ENCODE data around the gene SLC9A4.

SLC9A4 gene

DNA sequence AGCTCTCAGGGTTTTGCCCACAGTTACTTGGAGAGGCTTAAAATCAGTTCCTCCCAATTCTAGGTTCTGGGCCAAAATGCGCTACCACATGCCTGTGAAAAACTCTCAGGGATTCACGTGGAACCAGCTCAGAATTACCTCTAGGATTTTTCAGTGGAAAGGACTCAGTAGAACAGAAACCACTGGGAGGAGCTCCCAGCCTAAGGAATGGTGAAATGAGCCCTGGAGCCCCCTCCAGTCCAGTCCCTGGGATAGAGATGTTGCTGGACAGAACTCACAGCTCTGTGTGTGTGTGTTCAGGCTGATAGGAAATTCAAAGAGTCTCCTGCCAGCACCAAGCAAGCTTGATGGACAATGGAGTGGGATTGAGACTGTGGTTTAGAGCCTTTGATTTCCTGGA lies 21.1 kb upstream of the SLC9A4 start:
- in situ Hi-C loops (cut with HindIII; ENCODE audit: low sequenced_read_pairs) = loop anchor here (25.0 kb wide), 1 partner anchor 135 kb away; no protein-coding TSS in a partner anchor

DNA sequence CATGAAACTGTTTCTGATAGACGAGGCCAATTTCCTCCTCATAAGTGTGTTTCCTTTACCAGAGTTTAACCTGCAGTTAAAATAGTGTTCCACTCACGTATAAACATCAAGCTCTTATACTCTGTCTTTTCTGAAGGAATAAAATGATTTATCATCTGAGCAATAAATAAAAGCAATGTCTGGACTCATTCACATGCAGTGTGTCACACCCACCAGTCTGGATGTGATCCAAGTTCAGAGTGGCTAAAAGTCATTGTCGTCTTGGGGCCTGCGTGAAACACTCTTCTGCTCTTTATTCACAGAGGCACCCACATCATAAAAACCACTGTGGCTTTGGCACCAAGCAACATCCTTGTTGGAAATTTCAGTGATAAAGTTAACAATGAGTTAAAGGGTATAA lies 19.5 kb upstream of the SLC9A4 start:
- in situ Hi-C loops (cut with HindIII; ENCODE audit: low sequenced_read_pairs) = loop anchor here (25.0 kb wide), 1 partner anchor 134 kb away; no protein-coding TSS in a partner anchor

DNA sequence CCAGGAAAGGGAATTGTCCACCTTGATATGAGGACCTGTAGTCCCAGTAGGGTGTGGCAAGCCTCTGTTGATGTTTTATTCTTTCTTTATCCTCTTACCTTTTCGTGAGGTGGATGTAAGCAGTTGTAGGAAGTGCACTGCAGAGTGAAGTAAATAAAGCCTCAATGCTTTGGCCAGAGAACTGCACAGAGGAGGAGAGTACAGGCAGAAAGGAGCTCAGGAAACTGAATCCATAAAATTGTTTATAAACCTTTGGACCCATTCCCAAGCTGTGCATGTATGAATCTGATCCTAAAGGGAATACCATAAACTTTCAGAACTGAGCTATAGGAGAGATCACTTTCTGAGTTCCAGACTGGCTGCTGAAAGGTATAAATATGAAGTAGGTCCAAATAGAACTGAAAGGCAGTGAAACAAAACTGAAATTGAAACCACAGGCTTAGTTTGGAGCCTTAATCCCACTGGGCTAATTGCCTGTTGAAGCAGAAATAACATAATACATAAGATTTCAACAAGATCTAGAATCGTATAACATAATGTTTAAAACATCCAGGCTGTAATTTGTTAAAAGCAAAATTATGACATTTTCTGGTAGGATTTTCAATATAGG lies 17.9 kb upstream of the SLC9A4 start:
- in situ Hi-C loops (cut with HindIII; ENCODE audit: low sequenced_read_pairs) = loop anchor here (25.0 kb wide), 1 partner anchor 132 kb away; no protein-coding TSS in a partner anchor

DNA sequence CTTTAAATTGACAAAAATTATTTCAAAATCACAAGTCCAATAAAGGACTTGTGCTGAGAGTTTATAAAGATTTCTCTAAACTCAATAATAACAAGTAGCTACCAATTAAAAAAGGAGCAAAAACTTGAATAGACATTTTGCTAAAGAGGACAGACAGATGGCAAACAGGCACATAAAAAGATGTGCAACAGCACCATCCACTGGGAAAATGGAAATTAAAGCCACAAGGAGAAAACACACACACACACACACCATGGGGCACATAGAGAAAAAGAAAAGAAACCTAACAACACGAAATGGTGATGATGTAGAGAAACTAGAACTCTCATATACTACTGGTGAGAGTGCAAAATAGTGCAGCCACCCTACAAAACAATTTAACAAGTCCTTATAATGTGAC lies 12.6 kb upstream of the SLC9A4 start:
- in situ Hi-C loops (cut with HindIII; ENCODE audit: low sequenced_read_pairs) = loop anchor here (25.0 kb wide), 1 partner anchor 127 kb away; no protein-coding TSS in a partner anchor

DNA sequence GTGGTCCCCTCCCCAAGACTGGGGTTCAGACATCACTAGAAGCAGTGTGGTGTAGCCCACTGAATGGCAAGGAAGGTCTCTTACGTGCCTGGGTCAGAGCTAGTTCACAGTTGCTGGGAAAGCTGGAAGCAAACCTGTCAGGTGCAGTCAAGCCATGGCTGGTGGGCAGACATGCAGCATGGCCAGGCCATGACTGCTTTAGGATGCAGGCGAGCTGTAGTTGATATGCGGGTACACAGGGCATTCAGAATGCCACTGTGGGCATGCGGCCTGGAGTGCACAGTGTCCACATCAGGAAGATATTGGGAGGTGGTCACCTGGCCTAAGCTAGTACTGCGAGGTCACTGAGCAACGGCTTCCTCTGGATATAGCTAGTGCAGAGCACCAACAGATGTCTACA lies 11.8 kb upstream of the SLC9A4 start:
- in situ Hi-C loops (cut with HindIII; ENCODE audit: low sequenced_read_pairs) = loop anchor here (25.0 kb wide), 1 partner anchor 126 kb away; no protein-coding TSS in a partner anchor

DNA sequence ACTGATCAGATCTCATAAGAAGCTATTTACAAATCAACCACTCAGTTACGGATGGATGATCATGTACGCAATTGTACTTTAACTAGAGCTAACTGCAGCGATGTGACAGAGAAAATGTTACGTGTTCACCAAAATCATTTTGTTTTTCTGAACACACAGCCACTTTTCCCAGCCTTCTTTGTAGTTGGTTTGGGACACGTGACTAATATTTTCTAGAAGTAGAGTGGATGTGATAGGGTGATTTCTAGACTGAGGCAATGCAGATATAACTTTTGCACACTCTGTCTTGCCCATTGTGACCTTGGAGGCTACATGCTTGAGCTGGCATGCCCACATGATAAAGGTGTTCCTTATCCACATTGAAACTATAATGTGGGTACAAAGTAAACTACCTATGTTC lies 9.9 kb upstream of the SLC9A4 start:
- in situ Hi-C loops (cut with HindIII; ENCODE audit: low sequenced_read_pairs) = loop anchor here (25.0 kb wide), 1 partner anchor 124 kb away; no protein-coding TSS in a partner anchor

DNA sequence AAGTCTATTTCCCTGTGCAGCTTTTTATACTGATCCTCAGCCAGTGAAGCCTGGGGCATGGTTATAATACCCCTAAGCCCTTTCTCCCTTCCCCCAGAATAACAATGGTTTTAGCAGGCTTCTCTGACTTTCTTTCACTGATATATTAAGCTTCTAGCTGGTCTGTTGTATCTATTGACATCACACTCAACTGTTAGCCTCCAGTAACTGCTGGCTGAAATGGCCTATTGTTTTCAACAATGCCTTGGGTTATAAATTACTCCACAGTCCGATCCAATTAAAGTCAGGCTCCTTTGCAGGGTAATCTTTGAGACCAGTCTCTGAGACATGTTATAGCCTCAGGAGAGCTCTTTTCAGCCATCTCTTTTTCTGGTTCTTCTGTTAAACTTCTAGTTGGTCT lies 2.9 kb upstream of the SLC9A4 start:
- in situ Hi-C loops (cut with HindIII; ENCODE audit: low sequenced_read_pairs) = loop anchor here (25.0 kb wide), 1 partner anchor 117 kb away; no protein-coding TSS in a partner anchor

DNA sequence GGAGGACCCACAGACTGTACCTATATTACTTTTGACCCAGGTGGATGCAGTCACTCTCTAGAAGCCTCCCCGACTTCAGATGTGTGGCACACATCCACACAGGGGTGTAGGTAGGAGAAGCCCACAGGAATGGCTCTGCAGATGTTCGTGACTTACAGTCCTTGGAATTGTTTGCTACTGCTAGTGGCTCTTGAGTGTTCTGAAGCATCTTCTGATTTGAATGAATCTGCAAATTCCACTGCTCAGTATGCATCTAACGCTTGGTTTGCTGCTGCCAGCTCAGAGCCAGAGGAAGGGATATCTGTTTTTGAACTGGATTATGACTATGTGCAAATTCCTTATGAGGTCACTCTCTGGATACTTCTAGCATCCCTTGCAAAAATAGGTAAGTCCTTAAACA lies 605 bp downstream of the SLC9A4 start:
- in situ Hi-C loops (cut with HindIII; ENCODE audit: low sequenced_read_pairs) = loop anchor here (25.0 kb wide), 1 partner anchor 114 kb away; no protein-coding TSS in a partner anchor

DNA sequence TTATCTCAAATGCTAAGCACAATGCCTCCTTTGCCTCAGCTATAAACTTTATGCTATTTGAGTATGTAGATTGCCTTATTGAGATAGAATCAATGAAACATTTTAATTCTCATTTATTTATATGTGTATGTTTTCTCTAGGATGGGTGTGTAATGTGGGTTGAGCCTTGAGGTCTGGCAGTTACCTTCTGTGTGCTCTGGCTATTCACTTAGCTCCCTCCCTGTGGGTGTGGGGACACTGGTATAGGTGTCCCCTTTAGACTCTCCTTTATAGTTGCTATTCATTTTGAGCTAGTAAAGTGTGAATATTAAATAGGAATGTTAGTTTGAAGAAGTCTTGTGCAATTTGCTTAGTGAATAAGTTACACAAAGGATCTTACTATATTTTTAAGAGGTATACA lies 1.8 kb downstream of the SLC9A4 start:
- in situ Hi-C loops (cut with HindIII; ENCODE audit: low sequenced_read_pairs) = loop anchor here (25.0 kb wide), 1 partner anchor 113 kb away; no protein-coding TSS in a partner anchor

DNA sequence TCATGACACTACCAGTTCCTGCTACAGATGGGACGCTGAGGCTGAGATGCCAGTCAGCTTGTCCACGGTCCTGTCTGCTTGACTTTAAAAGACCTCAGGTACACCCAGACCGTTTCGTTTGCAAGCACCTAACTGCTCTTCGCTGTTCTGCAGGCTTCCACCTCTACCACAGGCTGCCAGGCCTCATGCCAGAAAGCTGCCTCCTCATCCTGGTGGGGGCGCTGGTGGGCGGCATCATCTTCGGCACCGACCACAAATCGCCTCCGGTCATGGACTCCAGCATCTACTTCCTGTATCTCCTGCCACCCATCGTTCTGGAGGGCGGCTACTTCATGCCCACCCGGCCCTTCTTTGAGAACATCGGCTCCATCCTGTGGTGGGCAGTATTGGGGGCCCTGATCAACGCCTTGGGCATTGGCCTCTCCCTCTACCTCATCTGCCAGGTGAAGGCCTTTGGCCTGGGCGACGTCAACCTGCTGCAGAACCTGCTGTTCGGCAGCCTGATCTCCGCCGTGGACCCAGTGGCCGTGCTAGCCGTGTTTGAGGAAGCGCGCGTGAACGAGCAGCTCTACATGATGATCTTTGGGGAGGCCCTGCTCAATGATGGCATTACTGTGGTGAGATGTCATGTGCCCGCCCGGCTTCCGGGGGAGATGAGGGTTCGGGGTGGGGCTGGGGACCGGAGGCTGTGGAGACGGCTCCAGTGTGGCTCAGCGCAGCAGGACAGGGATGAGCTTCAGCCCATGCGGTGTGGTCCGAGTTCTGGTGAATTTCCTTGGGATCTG lies 5.9 kb downstream of the SLC9A4 start:
- in situ Hi-C loops (cut with HindIII; ENCODE audit: low sequenced_read_pairs) = no loop called here

DNA sequence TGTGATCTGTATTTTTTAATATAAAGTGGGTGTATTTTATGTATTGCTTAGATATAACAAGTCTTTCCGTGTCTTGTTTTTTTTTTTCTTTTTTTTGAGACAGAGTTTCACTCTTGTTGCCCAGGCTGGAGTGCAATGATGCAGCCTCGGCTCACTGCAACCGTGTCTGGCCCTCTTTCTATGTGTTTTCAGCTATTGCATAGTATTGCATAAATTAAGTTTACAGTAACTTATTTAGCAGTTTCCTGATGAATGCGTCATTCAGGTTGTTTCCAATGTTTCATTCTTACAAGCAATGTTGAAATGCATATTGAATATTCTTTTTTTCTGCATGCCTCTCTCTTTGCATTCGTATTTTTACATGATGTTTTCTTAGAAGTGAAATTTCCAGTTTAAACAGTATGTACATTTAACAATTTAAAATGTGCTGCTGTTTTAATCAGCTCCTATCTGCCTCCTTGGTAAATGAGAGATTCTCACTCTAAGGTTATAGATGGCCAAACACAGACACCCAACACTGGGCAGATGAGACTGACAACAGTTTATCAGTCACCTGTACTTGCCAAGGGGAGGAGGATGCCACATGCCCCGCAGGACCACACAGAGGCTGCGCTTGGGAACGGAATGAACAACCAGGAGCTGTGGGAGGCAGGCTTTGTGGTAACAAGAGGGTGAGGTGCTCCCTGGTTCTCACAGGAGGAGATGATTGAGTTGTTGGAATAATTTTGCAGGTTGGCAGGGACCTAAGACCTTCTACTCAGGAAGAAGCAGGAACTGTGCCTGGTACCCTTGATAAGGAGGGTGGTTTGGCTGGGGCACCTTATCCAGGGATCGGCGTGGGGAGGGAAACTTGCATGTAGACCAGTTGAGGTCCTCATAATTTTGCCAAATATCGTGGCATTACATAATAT lies 7.5 kb downstream of the SLC9A4 start:
- in situ Hi-C loops (cut with HindIII; ENCODE audit: low sequenced_read_pairs) = no loop called here

DNA sequence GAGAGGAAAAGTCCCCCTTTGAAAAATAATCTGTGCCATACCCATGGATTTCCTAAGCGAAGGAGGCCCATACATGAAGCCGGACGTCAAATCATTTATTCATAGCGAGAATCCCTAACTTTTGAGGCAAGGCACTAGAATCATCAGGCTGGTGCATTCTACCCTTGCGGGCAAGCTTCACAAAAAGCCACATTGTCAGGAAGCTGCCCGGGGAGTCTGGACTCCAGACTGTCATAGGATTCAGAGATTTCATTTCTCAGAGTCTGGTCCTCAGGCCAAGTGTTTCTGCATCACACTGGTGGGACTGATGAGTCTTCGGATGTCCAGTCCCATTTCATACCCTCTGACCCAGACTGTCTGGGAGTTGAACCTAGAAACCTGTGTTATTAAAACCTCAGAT lies 8.9 kb downstream of the SLC9A4 start:
- in situ Hi-C loops (cut with HindIII; ENCODE audit: low sequenced_read_pairs) = no loop called here

DNA sequence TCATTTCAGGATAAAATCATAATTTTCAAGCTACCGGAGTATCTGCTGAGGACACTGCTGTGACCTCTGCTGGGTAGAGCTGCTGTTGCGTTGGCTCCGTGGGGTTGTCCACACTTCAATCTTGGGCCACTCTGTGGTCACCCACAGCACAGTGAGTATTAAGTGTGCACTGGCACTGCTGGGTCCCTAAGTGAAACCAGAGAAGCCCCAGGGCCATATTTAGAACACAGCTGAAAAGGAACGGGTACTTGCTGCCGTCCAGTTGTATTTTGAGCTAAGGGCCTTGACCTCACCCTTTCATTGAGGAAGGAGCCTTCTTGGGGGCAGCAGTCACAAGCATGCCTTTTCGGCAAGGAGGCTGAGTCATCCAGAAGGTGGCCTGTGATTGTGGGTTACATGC lies 10.1 kb downstream of the SLC9A4 start:
- in situ Hi-C loops (cut with HindIII; ENCODE audit: low sequenced_read_pairs) = no loop called here

DNA sequence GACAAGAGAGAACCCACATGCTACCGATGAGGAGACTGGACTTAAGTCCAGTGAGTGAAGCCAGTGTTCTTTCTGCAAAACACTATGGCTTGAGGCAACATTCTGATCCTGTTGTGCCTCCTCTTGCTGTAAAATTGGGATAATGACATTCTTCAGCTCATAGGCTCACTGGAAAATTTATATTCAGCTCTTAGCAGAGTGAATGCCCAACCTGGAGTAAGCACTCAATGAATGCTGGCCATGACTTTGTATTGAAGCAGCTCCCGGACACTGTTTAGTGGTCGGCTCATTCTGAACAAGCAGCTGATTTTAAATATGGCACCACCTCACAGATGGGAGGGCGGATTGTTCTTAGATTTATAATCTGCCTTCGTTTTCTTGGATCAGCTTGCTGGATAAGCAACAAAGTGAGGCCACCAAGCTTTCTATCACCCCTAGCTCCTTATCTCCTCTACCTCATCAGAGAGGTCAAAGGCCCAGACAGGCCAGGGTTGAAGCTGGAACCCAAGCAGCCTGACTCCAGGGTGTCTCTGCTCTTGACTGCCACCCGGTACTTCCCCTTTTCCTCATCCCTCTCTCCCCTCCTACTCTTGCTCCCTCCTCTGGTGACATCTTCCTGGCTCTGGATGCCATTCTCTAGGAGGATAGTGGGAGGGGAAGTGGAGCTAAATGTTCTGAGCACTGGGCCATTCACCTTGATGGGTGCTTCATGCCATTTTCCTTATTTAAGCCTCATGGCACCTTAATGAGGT lies 11.5 kb downstream of the SLC9A4 start:
- in situ Hi-C loops (cut with HindIII; ENCODE audit: low sequenced_read_pairs) = no loop called here

DNA sequence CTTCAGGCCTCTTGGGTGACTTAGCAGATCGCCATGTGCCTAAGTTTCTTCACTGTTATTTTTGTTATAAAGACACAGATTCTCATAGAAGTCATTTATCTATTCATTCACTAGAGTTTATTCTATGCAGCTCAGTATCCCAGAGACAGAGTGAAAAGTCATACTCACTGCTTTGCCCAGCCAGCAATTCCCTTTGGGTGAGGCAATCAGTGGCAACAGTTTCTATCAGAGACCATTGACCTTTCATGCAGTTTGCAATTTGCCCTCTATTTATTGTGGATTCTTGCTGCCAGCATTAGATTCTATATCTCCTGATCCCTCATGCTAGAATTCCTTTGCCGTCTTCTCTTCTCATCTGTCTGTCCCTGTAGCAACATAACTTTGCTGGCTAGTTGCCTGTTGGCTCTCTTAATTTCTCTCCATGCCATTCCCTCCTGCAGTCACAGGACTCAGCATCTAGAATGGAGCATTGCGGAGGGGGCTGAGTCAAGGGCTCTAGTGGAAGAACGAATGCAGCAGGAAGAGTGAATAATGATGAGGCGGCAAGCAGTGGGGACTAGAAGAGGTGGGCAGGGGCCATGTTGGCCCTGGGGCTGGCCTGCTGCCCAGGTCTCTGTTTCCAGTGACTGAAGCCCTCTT lies 12.2 kb downstream of the SLC9A4 start:
- in situ Hi-C loops (cut with HindIII; ENCODE audit: low sequenced_read_pairs) = no loop called here

DNA sequence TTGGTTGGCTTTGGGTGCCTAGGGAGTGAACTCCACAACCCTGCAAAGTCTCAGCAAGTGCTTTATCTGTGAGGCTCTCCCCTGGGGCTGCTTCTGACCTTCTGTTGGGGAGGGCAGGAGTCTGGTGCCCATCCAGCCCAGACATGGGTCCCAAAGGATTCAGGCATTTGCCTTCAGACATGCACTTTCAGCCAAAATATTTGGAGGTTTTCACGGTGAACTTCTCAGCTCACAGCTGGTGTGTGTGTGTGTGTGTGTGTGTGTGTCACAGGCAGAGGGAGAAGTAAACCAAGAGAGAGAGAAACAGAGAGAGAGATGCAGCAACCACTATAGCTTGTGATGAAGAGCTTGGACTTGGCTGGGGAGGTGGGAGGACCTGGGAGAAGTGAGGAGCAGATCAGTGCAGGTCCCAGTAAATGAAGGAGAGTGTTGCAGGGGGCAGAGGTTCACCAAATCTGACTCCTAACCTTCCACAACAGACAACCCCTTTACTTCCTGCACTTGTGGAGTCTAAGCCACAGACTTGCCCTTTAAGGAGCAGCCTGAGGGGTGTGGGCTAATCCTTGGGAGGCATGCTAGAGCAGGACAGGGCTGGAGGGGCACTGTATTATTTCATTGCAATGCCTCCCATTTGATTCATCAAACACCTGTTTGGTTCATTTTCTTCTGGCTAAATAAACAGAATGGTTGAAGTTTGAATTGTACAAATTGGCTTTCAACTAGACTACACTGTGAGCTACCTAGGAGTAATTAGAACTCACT lies 14.1 kb downstream of the SLC9A4 start:
- in situ Hi-C loops (cut with HindIII; ENCODE audit: low sequenced_read_pairs) = no loop called here

DNA sequence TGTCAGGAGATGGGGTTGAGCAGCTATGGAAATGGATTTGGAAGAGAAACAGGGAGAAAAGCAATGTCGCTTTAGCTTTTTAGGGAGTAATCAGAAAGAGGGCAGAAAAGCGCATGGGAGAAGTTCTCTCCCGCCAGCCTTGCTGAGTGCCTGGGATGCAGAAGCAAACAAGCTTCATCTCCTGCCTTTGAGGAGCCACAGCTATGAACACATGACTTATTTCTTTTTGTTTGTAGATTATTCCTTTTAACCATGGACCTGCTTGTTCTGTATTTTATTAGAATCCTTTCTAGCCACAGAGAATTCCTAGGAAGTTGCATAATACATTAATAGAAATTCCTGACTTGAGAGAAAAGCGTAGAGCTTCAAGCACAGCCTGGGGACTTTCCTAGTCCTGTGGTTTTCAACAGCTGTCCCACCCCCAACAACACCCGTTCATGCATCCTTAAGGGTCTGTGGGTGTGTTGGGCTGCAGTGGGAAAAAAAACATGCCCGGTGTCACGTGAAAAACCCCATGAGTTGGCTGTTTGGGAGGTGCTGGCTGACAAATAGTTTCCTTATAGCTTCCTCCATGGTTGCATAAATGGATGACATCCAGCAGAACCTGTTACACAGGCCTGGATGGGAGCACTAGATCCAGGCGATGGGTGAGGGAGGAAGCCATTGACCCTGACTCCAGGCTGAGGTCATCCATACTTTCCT lies 14.9 kb downstream of the SLC9A4 start:
- in situ Hi-C loops (cut with HindIII; ENCODE audit: low sequenced_read_pairs) = no loop called here

DNA sequence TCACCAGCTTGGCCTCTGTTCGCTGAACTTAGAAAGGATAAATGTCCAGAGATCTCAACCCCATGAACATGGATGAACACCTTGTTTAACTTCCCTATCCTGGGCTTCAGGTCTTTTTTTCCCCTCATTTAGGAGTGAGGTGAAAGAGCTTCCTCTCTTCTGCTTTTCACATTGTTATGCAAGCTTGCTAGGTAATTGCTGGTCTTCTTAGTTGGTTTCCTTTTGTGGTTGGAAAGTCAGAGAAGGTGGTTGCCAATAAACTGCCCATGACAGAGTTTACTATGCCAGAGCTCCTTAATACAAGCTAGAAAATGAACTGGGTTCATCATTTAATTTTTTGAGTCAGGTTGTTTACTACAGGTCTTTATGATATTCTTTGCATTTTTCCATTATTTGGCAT lies 16.6 kb downstream of the SLC9A4 start:
- in situ Hi-C loops (cut with HindIII; ENCODE audit: low sequenced_read_pairs) = no loop called here

Data from DLD1 (cell line).